Lower leg skin (tissue), 3 donors: ENCODE data around the gene ECE1.

Experiments used
- CTCF ChIP-seq, 3 donors: fragments of 450-650 bp; IDR thresholded peaks; one replicate each; pipeline ENCODE4 v1.5.1; 2016; ENCODE audit warnings: antibody characterized with exemption in 3 of 3, mild to moderate bottlenecking in 3 of 3, moderate library complexity in 2 of 3
- POLR2A ChIP-seq, 2 donors: fragments of 450-650 bp; IDR thresholded peaks; one replicate each; pipeline ENCODE4 v1.6.1; 2016 to 2017; ENCODE audit warnings: antibody characterized with exemption in 2 of 2, mild to moderate bottlenecking in 1 of 2, moderate library complexity in 1 of 2

GRCh38 chr1:21237446-21238088, 52.7 kb downstream of the ECE1 start:
- TF ChIP-seq POLR2A (IDR thresholded peaks at IDR 0.05) (no peak), CTCF (IDR thresholded peaks at IDR 0.05) (no peak)
